A549 (cell line): ENCODE results near the gene KLF9. TPM values are rescaled to one million over a fixed set of nuclear protein-coding genes. Genes with fewer than 3 reads are reported as not detected.

Source experiments
- ATAC-seq, 2 experiments: fragments of 200-7000 bp in 1 of 2; fragments of >200 bp in 1 of 2; cut with Nextera tagmentation in 1 of 2; cut with Tn5 transposase in 1 of 2; 3 replicates each; pipeline versions ENCODE4 v1.8.0 to v1.9.1; 2018 to 2020; ENCODE audit warnings: mild to moderate bottlenecking in 1 of 2, moderate library complexity in 1 of 2
- CTCF ChIA-PET: fragments of 300-600 bp; sonication (Branson Sonifier 250); formaldehyde crosslinking; extraction: SDS; loops from one replicate; lab custom pipeline; 2021; ENCODE audit warnings: antibody characterized with exemption, inconsistent platforms; lab: Yijun Ruan, JAX
- POLR2A ChIA-PET: fragments of 350-600 bp; formaldehyde crosslinking; extraction: SDS; loops from one replicate; lab custom pipeline; 2021; ENCODE audit warnings: antibody characterized with exemption, inconsistent platforms; lab: Yijun Ruan, JAX
- DNase-seq, 2 experiments: peaks; one replicate each; pipeline versions ENCODE4 v3.0.0 to v3.0.0-alpha.2; 2011 to 2016; ENCODE audit warnings: low read depth in 1 of 2, low spot score in 1 of 2
- FAIRE-seq: peaks from 2 replicates; lab custom pipeline; 2011; peaks lifted over from hg19 to GRCh38; lab: Jason Lieb, UNC
- H3K27ac ChIP-seq, 2 experiments: fragments of >200 bp; sonication (Bioruptor Twin); formaldehyde crosslinking; 3 replicates each; pipeline ENCODE4 v1.5.1; 2016 to 2017
- H3K4me1 ChIP-seq: fragments of >200 bp; sonication (Bioruptor Twin); formaldehyde crosslinking; 3 replicates; pipeline ENCODE4 v1.6.1; 2016
- H3K4me2 ChIP-seq: fragments of >200 bp; sonication (Bioruptor Twin); formaldehyde crosslinking; 3 replicates; pipeline ENCODE4 v1.6.1; 2016
- H3K4me3 ChIP-seq: fragments of >200 bp; sonication (Bioruptor Twin); formaldehyde crosslinking; 3 replicates; pipeline ENCODE4 v1.5.1; 2016
- H3K9me3 ChIP-seq: fragments of >200 bp; sonication (Bioruptor Twin); formaldehyde crosslinking; 3 replicates; pipeline ENCODE4 v1.6.1; 2016
- ATOH8 ChIP-seq: fragments of 250-450 bp; sonication (Bioruptor Pico); IDR thresholded peaks from 2 replicates; pipeline ENCODE4 v1.5.0; 2020; ENCODE audit warnings: low read depth, mild to moderate bottlenecking, moderate library complexity
- BCL3 ChIP-seq: fragments of >200 bp; sonication (Bioruptor Twin); formaldehyde crosslinking; IDR thresholded peaks from 3 replicates; pipeline ENCODE4 v1.6.1; 2016
- CBX2 ChIP-seq: fragments of 200-600 bp; sonication (generic); IDR thresholded peaks from 2 replicates; pipeline ENCODE4 v1.6.1; 2016; ENCODE audit warnings: low read depth, mild to moderate bottlenecking, borderline replicate concordance
- CHD2 ChIP-seq: fragments of 150-350 bp; IDR thresholded peaks from 2 replicates; pipeline ENCODE4 v1.6.1; 2014; ENCODE audit warnings: low read length; ENCODE audit not compliant: partially characterized antibody
- E2F6 ChIP-seq: IDR thresholded peaks from 2 replicates; pipeline ENCODE4 v1.6.1; 2012; ENCODE audit warnings: low read depth, borderline replicate concordance
- EHMT2 ChIP-seq: fragments of 200-600 bp; sonication (generic); IDR thresholded peaks from 2 replicates; pipeline ENCODE4 v1.6.1; 2016; ENCODE audit warnings: antibody characterized with exemption, low read depth, mild to moderate bottlenecking, moderate library complexity
- ELK1 ChIP-seq: fragments of 150-350 bp; IDR thresholded peaks from 2 replicates; pipeline ENCODE4 v1.6.1; 2014; ENCODE audit warnings: low read depth, mild to moderate bottlenecking, low read length
- ESRRA ChIP-seq: fragments of 150-350 bp; IDR thresholded peaks from 2 replicates; pipeline ENCODE4 v1.6.1; 2014; ENCODE audit warnings: mild to moderate bottlenecking, low read length, borderline replicate concordance
- FOSL2 ChIP-seq, 2 experiments: fragments of 450-650 bp in 1 of 2; fragments of >200 bp in 1 of 2; sonication (Bioruptor Twin) in 1 of 2; formaldehyde crosslinking; IDR thresholded peaks; 2 replicates each; pipeline versions ENCODE4 v1.5.0 to v1.6.1; 2016 to 2020; ENCODE audit warnings: mild to moderate bottlenecking in 1 of 2, moderate library complexity in 1 of 2
- GATA3 ChIP-seq: IDR thresholded peaks from 2 replicates; pipeline ENCODE4 v1.6.1; 2012; ENCODE audit warnings: borderline replicate concordance
- HES2 ChIP-seq: fragments of >200 bp; sonication (Bioruptor Twin); formaldehyde crosslinking; IDR thresholded peaks from 2 replicates; pipeline ENCODE4 v1.6.1; 2016
- HOXA7 ChIP-seq: fragments of 250-450 bp; sonication (Bioruptor Pico); IDR thresholded peaks from 2 replicates; pipeline ENCODE4 v1.5.0; 2020; ENCODE audit warnings: mild to moderate bottlenecking, moderate library complexity
- HOXB13 ChIP-seq: fragments of 250-450 bp; sonication (Bioruptor Pico); IDR thresholded peaks from 2 replicates; pipeline ENCODE4 v1.5.0; 2020; ENCODE audit warnings: low read depth, mild to moderate bottlenecking, moderate library complexity
- HOXB5 ChIP-seq: fragments of 250-450 bp; sonication (Bioruptor Pico); IDR thresholded peaks from 2 replicates; pipeline ENCODE4 v1.5.0; 2020; ENCODE audit warnings: mild to moderate bottlenecking, moderate library complexity
- JUNB ChIP-seq: fragments of >200 bp; sonication (Bioruptor Twin); formaldehyde crosslinking; IDR thresholded peaks from 2 replicates; pipeline ENCODE4 v1.6.1; 2016
- KDM1A ChIP-seq: fragments of 200-600 bp; sonication (generic); IDR thresholded peaks from 2 replicates; pipeline ENCODE4 v1.6.1; 2016; ENCODE audit warnings: low read depth, mild to moderate bottlenecking
- KDM5A ChIP-seq: fragments of 200-600 bp; sonication (generic); IDR thresholded peaks from 2 replicates; pipeline ENCODE4 v1.6.1; 2016; ENCODE audit warnings: antibody characterized with exemption, mild to moderate bottlenecking
- MAX ChIP-seq: IDR thresholded peaks from 2 replicates; pipeline ENCODE4 v1.6.1; 2012
- MAZ ChIP-seq: fragments of 150-350 bp; IDR thresholded peaks from 2 replicates; pipeline ENCODE4 v1.6.1; 2014; ENCODE audit warnings: antibody characterized with exemption, low read depth, low read length, borderline replicate concordance
- MYC ChIP-seq: IDR thresholded peaks from 2 replicates; pipeline ENCODE4 v1.6.1; 2012; ENCODE audit warnings: mild to moderate bottlenecking, inconsistent platforms, low read length, improper control_type of control experiment, borderline replicate concordance
- PHF8 ChIP-seq: fragments of 200-600 bp; sonication (generic); IDR thresholded peaks from 2 replicates; pipeline ENCODE4 v1.6.1; 2016; ENCODE audit warnings: low read depth, mild to moderate bottlenecking, antibody characterized with exemption, moderate library complexity, borderline replicate concordance
- RFX5 ChIP-seq: fragments of 450-650 bp; IDR thresholded peaks from 2 replicates; pipeline ENCODE4 v1.7.1; 2014; ENCODE audit warnings: antibody characterized with exemption, mild to moderate bottlenecking, moderate library complexity
- TFCP2L1 ChIP-seq: fragments of 250-450 bp; sonication (Bioruptor Pico); IDR thresholded peaks from 2 replicates; pipeline ENCODE4 v1.5.0; 2021; ENCODE audit warnings: mild to moderate bottlenecking
- ZFP36 ChIP-seq: fragments of 450-650 bp; IDR thresholded peaks from 2 replicates; pipeline ENCODE4 v1.6.1; 2014; ENCODE audit warnings: borderline replicate concordance; ENCODE audit not compliant: partially characterized antibody
- WGBS: methylation state at CpG from one replicate; pipeline ENCODE4 v1.1.6; 2017; ENCODE audit errors: missing lambda C conversion rate; 5-methylcytosine and 5-hydroxymethylcytosine counted together
- polyA plus RNA-seq, 4 experiments: library from polyadenylated mRNA; depleted of rRNA in 3 of 4; stranded (reverse); fragments of >200 nt; fragmentation: RNase III in 1 of 4; extraction: RNeasy Plus Mini Kit Qiagen cat#74134 plus additional on column Dnase treatment in 1 of 4; gene quantifications; 2 replicates in 3 of 4; 3 replicates in 1 of 4; pipeline ENCODE4 v1.2.3, GENCODE V29; 2011 to 2017

The KLF9 gene
- polyA plus RNA-seq, 2 of the 4 experiments (the other 2 are of a cell fraction) = 0.76 to 3.9 TPM

- CTCF ChIA-PET = interaction anchor here (1.0 to 1.1 kb wide), 3 partner anchors 20 to 191 kb away, joined by 3 to 5 read pairs (median 3); no protein-coding TSS in a partner anchor
- no peak for ATAC-seq
- H3K4me1 ChIP-seq = peaks cover 4% of the 10 kb centered on the region; the same call in 2 of the 3 replicates
Measured at GRCh38 chr9:70411121-70411929, 3.1 kb downstream of the KLF9 start.

GRCh38 chr9:70410368-70410767 is 4.1 kb downstream of the KLF9 start:
- Histone ChIP-seq H3K9me3 (no peaks in the 10 kb centered on the region), H3K4me3 (no peak overlapping the region), H3K4me2 (no peak overlapping the region), H3K27ac (no peak overlapping the region), H3K4me1 (peaks cover 4% of the 10 kb centered on the region; the same call in 2 of the 3 replicates)
- 62% methylated on average over 1 of the region's 1 CpG for WGBS
- ChIA-PET CTCF (interaction anchor here (0.7 to 1.1 kb wide), 3 partner anchors 19 to 192 kb away, joined by 3 read pairs; no protein-coding TSS in a partner anchor), POLR2A (interaction anchor here (2.2 kb wide), 1 partner anchor 10 kb away, joined by 12 read pairs; no protein-coding TSS in a partner anchor)
- no peak for ATAC-seq
- no peak for DNase-seq
- no peak for TF ChIP-seq KDM5A
- TF ChIP-seq ZFP36 = no peak
- no peak for TF ChIP-seq MAZ
- no peak for TF ChIP-seq ATOH8 (CRISPR knock-in tag)
- no peak for FAIRE-seq

More at GRCh38 chr9:70411121-70411929, 3.1 kb downstream of the KLF9 start:
- FAIRE-seq = no peak
- H3K27ac ChIP-seq = no peak overlapping the region
- TF ChIP-seq HES2 (no peak), ESRRA (no peak), JUNB (no peak), TFCP2L1 (no peak), CHD2 (no peak), ELK1 (no peak), GATA3 (no peak), ATOH8 (CRISPR knock-in tag) (no peak), HOXA7 (CRISPR knock-in tag) (no peak)
- TF ChIP-seq, all 56 proteins: peak for 0
- Histone ChIP-seq H3K9me3 (no peaks in the 10 kb centered on the region), H3K4me3 (no peak overlapping the region), H3K4me2 (peak overlapping the region; percentile 87; the same call in 1 of the 3 replicates)
- 89% methylated on average over 15 of the region's 15 CpGs for WGBS
- DNase-seq = no peak
- POLR2A ChIA-PET = interaction anchor here (2.2 kb wide), 1 partner anchor 9 kb away, joined by 12 read pairs; no protein-coding TSS in a partner anchor

GRCh38 chr9:70409800-70410199 is 4.7 kb downstream of the KLF9 start:
- 56% methylated on average over 2 of the region's 2 CpGs for WGBS
- FAIRE-seq = no peak
- no peaks in the 10 kb centered on the region for H3K9me3 ChIP-seq
- ChIA-PET CTCF (interaction anchor here (1.0 to 1.1 kb wide), 2 partner anchors 9 to 18 kb away, joined by 3 read pairs; no protein-coding TSS in a partner anchor), POLR2A (interaction anchor here (2.2 kb wide), 1 partner anchor 10 kb away, joined by 12 read pairs; no protein-coding TSS in a partner anchor)
- no peak for DNase-seq
- peaks cover 3% of the 10 kb centered on the region; the same call in 2 of the 3 replicates for H3K4me1 ChIP-seq
- H3K4me3 ChIP-seq = no peak overlapping the region
- ATAC-seq = no peak
- H3K4me2 ChIP-seq = no peak overlapping the region
- H3K27ac ChIP-seq = no peak overlapping the region
- TF ChIP-seq E2F6 (no peak), HOXB5 (CRISPR knock-in tag) (no peak), FOSL2 (IDR thresholded peaks at IDR 0.05) (no peak), FOSL2 (CRISPR knock-in tag; IDR thresholded peaks at IDR 0.05) (no peak), HOXA7 (CRISPR knock-in tag) (no peak), HES2 (no peak), RFX5 (no peak), HOXB13 (CRISPR knock-in tag) (no peak), KDM1A (no peak), EHMT2 (no peak), CBX2 (no peak), CHD2 (no peak), MAZ (no peak), MYC (no peak), PHF8 (no peak), BCL3 (no peak), MAX (no peak), ZFP36 (no peak)
